RWPE1 (cell line): ENCODE data around the gene DUSP7.

Experiments
- CTCF ChIA-PET: fragments of 350-600 bp; sonication (Branson Sonifier 250); formaldehyde crosslinking; extraction: SDS; loops from one replicate; lab custom pipeline; 2021; lab: Yijun Ruan, JAX
- POLR2A ChIA-PET: fragments of 400-600 bp; formaldehyde crosslinking; extraction: SDS; loops from one replicate; lab custom pipeline; 2020; ENCODE audit warnings: antibody characterized with exemption; ENCODE audit not compliant: low non-redundant PET; lab: Yijun Ruan, JAX
- DNase-seq: peaks from one replicate; pipeline ENCODE4 v3.0.0; 2012; ENCODE audit warnings: low spot score
- H3K27ac ChIP-seq: fragments of 450-650 bp; 2 replicates; pipeline ENCODE4 v1.5.1; 2017
- TF ChIP-seq, protein P1 (sequence below): fragments of 450-650 bp; conservative IDR thresholded peaks from 2 replicates; pipeline ENCODE4 v1.5.1; 2017; ENCODE audit warnings: low read depth, mild to moderate bottlenecking

The DUSP7 gene

DNA sequence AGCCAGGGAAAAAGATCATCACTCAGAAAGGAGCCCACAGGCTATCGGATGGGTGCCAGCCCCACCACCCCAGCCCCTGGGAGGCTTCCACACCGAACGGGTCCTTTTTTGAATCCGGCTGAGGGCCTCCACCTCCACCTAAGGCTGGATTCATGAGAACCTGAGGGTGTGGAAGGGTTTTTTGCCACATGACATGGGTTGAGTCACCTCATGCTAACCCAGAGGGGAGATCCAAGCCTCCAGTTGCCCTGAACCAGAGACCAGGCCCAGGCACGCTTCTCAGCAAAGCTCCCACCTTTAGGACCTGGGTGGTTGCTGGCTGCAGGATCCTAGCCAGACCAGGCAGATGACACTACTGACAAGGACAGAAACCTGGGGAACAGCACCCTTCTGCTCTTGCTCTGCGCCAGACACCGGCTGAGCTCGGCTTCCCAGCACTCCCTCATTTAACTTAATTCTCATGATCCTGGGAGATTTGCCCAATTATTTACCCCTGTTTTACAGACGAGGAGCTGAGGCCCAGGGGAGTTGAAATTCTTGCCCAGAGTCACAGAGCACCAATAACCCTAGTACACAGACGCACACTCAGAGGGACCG is 25.6 kb downstream of the DUSP7 start:
- DNase-seq = no peak
- POLR2A ChIA-PET = interaction anchor here (1.3 kb wide), 1 partner anchor 25 kb away, joined by 3 read pairs; the partner anchor contains the start of gene DUSP7
- CTCF ChIA-PET = no interaction called here
- H3K27ac ChIP-seq = peak overlapping the region; percentile 100
- TF ChIP-seq, protein P1, sequence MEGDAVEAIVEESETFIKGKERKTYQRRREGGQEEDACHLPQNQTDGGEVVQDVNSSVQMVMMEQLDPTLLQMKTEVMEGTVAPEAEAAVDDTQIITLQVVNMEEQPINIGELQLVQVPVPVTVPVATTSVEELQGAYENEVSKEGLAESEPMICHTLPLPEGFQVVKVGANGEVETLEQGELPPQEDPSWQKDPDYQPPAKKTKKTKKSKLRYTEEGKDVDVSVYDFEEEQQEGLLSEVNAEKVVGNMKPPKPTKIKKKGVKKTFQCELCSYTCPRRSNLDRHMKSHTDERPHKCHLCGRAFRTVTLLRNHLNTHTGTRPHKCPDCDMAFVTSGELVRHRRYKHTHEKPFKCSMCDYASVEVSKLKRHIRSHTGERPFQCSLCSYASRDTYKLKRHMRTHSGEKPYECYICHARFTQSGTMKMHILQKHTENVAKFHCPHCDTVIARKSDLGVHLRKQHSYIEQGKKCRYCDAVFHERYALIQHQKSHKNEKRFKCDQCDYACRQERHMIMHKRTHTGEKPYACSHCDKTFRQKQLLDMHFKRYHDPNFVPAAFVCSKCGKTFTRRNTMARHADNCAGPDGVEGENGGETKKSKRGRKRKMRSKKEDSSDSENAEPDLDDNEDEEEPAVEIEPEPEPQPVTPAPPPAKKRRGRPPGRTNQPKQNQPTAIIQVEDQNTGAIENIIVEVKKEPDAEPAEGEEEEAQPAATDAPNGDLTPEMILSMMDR = no peak

DNA sequence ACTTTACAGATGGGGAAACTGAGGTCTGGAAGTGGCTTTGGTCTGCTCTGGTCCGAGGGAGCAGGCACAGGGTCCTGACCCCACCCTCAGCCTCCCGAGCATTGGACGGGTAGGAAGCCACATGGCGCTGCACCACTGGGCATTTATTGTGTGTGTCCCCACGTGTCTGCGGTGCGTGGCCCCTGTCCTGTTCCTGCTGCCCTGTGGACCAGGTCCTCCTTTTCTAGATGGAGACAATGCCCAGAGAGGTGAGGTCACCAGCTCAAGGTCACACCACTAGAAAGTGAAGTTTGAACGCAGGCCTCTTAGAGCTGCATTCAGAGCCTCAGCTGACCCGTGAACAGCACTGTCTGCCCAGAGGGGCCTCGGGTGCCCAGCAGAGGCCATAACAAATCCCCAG is 26.8 kb downstream of the DUSP7 start:
- CTCF ChIA-PET = no interaction called here
- DNase-seq = no peak
- TF ChIP-seq, protein P1 = no peak
- POLR2A ChIA-PET = interaction anchor here (1.3 kb wide), 1 partner anchor 27 kb away, joined by 3 read pairs; the partner anchor contains the start of gene DUSP7
- peak overlapping the region; percentile 100 for H3K27ac ChIP-seq

- ChIA-PET POLR2A (no interaction called here), CTCF (interaction anchor here (0.5 to 0.6 kb wide), 2 partner anchors 24 to 28 kb away, joined by 3 to 5 read pairs; no protein-coding TSS in a partner anchor)
- peak overlapping the region; percentile 100 for H3K27ac ChIP-seq
- TF ChIP-seq, protein P1 = no peak
- DNase-seq = no peak
These were observed 27.3 kb downstream of the DUSP7 start for GRCh38 chr3:52029053-52029452.

- H3K27ac ChIP-seq = peak overlapping the region; percentile 100
- POLR2A ChIA-PET = no interaction called here
- TF ChIP-seq, protein P1 = no peak
- DNase-seq = no peak
- CTCF ChIA-PET = interaction anchor here (0.5 to 0.6 kb wide), 2 partner anchors 25 to 27 kb away, joined by 3 to 5 read pairs; no protein-coding TSS in a partner anchor
These were observed 27.8 kb downstream of the DUSP7 start for GRCh38 chr3:52028572-52028971.

DNA sequence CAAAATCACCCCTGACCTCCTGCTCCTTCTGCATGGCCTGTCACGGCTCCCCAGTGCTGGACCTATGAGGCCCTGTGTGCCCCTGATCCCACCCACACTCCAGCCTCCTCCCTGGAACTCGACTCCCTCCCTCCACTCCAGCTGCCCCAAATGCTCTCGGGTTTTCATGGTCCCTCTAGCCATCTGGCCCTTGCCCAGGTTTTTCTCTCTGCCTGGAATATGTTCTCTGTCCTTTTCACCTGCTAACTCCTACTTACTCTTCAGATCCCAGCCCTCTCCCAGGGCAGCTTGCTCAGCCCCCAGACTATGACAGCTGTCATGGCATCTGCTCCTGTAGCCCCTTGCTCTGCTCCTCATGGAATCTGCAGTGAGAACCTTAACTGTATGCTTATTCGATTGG is 30.3 kb downstream of the DUSP7 start:
- H3K27ac ChIP-seq = peak overlapping the region; percentile 30; the same call in 1 of the 2 replicates
- TF ChIP-seq, protein P1 = no peak
- ChIA-PET POLR2A (no interaction called here), CTCF (no interaction called here)
- no peak for DNase-seq

- no peak for DNase-seq
These were observed 30.9 kb downstream of the DUSP7 start for GRCh38 chr3:52025453-52025852.

More at GRCh38 chr3:52025453-52025852, 30.9 kb downstream of the DUSP7 start:
- peak overlapping the region; percentile 30 for H3K27ac ChIP-seq
- TF ChIP-seq, protein P1 = no peak
- POLR2A ChIA-PET = no interaction called here
- CTCF ChIA-PET = no interaction called here
